Islet precursor cell (in vitro differentiated cells): Measurements from ENCODE around the gene LMX1B.
"Not testable (repeated sequence)": the region's sequence is repeated elsewhere in the genome, so short reads cannot be mapped to it uniquely, and the experiment has no call there.

Experiments
- DNase-seq: peaks from one replicate; pipeline ENCODE4 v3.0.0-alpha.2; 2018

The LMX1B gene

GRCh38 chr9:126613651-126614050 lies at the start of gene LMX1B:
TSS of gene LMX1B (plus strand) at chr9:126613928. CDS start at chr9:126614450, 522 bp downstream.
- DNase-seq = no peak

- peak; percentile 77 for DNase-seq
These were observed 49.6 kb upstream of the LMX1B start for GRCh38 chr9:126564128-126564527.

GRCh38 chr9:126564716-126565115 lies 49.0 kb upstream of the LMX1B start:
- DNase-seq = peak; percentile 60

- no peak for DNase-seq
These were observed 48.2 kb upstream of the LMX1B start for GRCh38 chr9:126565336-126566128.

- DNase-seq = peak; percentile 54
These were observed 44.7 kb upstream of the LMX1B start for GRCh38 chr9:126569036-126569435.

GRCh38 chr9:126578029-126578428 lies 35.7 kb upstream of the LMX1B start:
- no peak for DNase-seq

GRCh38 chr9:126580319-126580718 lies 33.4 kb upstream of the LMX1B start:
- not testable (repeated sequence) for DNase-seq

- no peak for DNase-seq
These were observed 31.8 kb upstream of the LMX1B start for GRCh38 chr9:126581893-126582292.

- no peak for DNase-seq
These were observed 31.3 kb upstream of the LMX1B start for GRCh38 chr9:126582427-126582826.

- DNase-seq = no peak
These were observed 30.5 kb upstream of the LMX1B start for GRCh38 chr9:126583144-126583760.

- no peak for DNase-seq
These were observed 29.1 kb upstream of the LMX1B start for GRCh38 chr9:126584611-126585010.

GRCh38 chr9:126586236-126586635 lies 27.5 kb upstream of the LMX1B start:
- DNase-seq = no peak

GRCh38 chr9:126587187-126588185 lies 26.2 kb upstream of the LMX1B start:
- DNase-seq = peak; percentile 82

- no peak for DNase-seq
These were observed 25.1 kb upstream of the LMX1B start for GRCh38 chr9:126588491-126589168.

GRCh38 chr9:126589349-126589748 lies 24.4 kb upstream of the LMX1B start:
- DNase-seq = no peak

GRCh38 chr9:126591083-126591482 lies 22.6 kb upstream of the LMX1B start:
- no peak for DNase-seq

GRCh38 chr9:126591922-126592321 lies 21.8 kb upstream of the LMX1B start:
- no peak for DNase-seq

GRCh38 chr9:126592461-126592860 lies 21.3 kb upstream of the LMX1B start:
- DNase-seq = no peak

GRCh38 chr9:126595982-126596381 lies 17.7 kb upstream of the LMX1B start:
- DNase-seq = no peak

GRCh38 chr9:126599047-126599650 lies 14.6 kb upstream of the LMX1B start:
- DNase-seq = peak; percentile 57

- no peak for DNase-seq
These were observed 9.4 kb upstream of the LMX1B start for GRCh38 chr9:126604059-126605055.
